D721Med (cell line): ENCODE measurements around the gene SEPTIN10.

Experiments used
- DNase-seq: peaks from one replicate; pipeline ENCODE4 v3.0.0; 2011; ENCODE audit warnings: low spot score; ENCODE audit not compliant: insufficient read length
- FAIRE-seq: peaks from 2 replicates; lab custom pipeline; 2011; peaks lifted over from hg19 to GRCh38; lab: Jason Lieb, UNC
- TF ChIP-seq, protein P1 (sequence below): IDR thresholded peaks from 2 replicates; pipeline ENCODE4 v1.5.1; 2012; ENCODE audit warnings: mild to moderate bottlenecking, control low read depth; ENCODE audit not compliant: insufficient read depth; ENCODE audit errors: missing control alignments

SEPTIN10 gene

DNA sequence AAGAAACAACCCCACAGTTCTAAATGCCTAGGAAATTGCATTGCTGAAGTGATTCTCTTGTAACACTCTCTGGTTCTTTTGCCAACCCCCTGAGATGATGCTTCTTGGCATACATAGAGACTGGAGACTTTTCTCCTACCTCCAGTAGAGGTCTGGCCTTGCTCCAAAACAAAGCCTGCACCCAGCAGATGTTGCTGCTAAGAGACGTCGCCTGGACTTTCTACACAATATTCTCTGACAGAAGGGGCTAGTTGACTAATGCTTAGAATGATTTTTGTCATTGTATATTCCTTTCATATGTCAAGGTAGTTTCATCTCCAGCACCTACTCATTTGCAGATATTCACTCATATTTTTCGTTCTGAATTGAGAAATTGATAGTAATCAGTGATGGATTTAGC is 25.0 kb upstream of the SEPTIN10 start:
- TF ChIP-seq, protein P1, sequence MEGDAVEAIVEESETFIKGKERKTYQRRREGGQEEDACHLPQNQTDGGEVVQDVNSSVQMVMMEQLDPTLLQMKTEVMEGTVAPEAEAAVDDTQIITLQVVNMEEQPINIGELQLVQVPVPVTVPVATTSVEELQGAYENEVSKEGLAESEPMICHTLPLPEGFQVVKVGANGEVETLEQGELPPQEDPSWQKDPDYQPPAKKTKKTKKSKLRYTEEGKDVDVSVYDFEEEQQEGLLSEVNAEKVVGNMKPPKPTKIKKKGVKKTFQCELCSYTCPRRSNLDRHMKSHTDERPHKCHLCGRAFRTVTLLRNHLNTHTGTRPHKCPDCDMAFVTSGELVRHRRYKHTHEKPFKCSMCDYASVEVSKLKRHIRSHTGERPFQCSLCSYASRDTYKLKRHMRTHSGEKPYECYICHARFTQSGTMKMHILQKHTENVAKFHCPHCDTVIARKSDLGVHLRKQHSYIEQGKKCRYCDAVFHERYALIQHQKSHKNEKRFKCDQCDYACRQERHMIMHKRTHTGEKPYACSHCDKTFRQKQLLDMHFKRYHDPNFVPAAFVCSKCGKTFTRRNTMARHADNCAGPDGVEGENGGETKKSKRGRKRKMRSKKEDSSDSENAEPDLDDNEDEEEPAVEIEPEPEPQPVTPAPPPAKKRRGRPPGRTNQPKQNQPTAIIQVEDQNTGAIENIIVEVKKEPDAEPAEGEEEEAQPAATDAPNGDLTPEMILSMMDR, result no peak
- DNase-seq (no peak), FAIRE-seq (no peak)

- TF ChIP-seq, protein P1, result no peak
- DNase-seq, result no peak
- no peak for FAIRE-seq
Measured at GRCh38 chr2:109637749-109638570, 24.2 kb upstream of the SEPTIN10 start.

DNA sequence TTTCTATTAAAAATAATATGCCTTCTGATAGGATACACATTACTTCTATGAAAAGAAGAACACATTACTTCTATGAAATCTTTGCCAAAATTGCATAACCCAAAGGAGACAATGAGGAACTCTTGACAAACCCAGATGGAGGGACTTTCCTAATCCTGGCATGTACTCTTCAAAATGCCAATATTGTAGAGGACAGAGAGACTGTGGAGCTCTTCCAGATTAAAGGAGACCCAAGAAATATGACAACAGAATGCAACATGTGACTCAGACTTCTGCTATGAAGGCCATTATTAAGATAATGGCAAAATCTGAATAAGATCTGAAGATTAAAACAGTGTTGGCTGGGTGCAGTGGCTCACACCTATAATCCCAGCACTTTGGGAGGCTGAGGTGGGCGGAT is 22.6 kb upstream of the SEPTIN10 start:
- DNase-seq (no peak), FAIRE-seq (no peak)
- TF ChIP-seq, protein P1, result no peak

- FAIRE-seq, result no peak
- no peak for DNase-seq
- TF ChIP-seq, protein P1, result no peak
Measured at GRCh38 chr2:109635426-109636304, 21.9 kb upstream of the SEPTIN10 start.

- FAIRE-seq (no peak), DNase-seq (no peak)
- TF ChIP-seq, protein P1, result no peak
Measured at GRCh38 chr2:109633284-109633961, 19.7 kb upstream of the SEPTIN10 start.

DNA sequence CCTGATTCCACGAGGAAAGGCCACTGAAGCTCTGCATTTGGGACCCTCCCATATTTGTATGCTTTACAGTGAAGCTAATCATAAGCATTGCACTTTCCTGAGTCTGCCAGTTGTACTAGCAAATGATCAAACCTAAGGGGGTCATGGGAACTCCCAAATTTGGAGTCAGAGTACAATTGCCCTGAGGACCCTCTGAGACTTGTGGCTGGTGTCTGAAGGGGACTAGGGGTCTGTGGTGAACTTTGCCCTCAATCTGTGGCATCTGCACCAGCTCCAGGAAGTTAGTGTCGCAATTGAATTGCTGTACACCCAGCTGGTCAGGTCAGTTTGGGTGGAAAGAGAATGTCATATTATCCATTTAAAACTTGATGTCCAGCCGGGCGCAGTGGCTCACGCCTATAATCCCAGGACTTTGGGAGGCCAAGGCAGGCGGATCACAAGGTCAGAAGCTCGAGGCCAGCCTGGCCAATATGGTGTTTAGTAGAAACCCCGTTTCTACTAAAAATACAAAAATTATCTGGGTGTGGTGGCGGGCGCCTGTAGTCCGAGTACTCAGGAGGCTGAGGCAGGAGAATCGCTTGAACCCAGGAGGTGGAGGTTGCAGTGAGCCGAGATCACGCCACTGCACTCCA is 18.5 kb upstream of the SEPTIN10 start:
- no peak for FAIRE-seq
- TF ChIP-seq, protein P1, result no peak
- no peak for DNase-seq
